Hepatocyte (in vitro differentiated cells): ENCODE results near the gene SCGB2B2. TPM values are rescaled to one million over a fixed set of nuclear protein-coding genes. Genes with fewer than 3 reads are reported as not detected.
"Not testable (repeated sequence)": the region's sequence is repeated elsewhere in the genome, so short reads cannot be mapped to it uniquely, and the experiment has no call there.

Experiments
- DNase-seq: peaks from one replicate; pipeline ENCODE4 v3.0.0-alpha.2; 2016; ENCODE audit warnings: low spot score
- H2AFZ ChIP-seq: fragments of 200-600 bp; sonication (generic); 2 replicates; pipeline ENCODE4 v1.6.0; 2016; ENCODE audit warnings: antibody characterized with exemption, mild to moderate bottlenecking
- H3K27ac ChIP-seq: fragments of 200-600 bp; sonication (generic); 2 replicates; pipeline ENCODE4 v1.5.1; 2016; ENCODE audit warnings: mild to moderate bottlenecking
- H3K27me3 ChIP-seq: fragments of 200-600 bp; sonication (generic); 2 replicates; pipeline ENCODE4 v1.6.1; 2016
- H3K36me3 ChIP-seq: fragments of 200-600 bp; sonication (generic); replicated peaks from 2 replicates; pipeline ENCODE4 v1.5.1; 2016; ENCODE audit warnings: low read depth; ENCODE audit not compliant: insufficient read depth
- H3K4me1 ChIP-seq: fragments of 200-600 bp; sonication (generic); 2 replicates; pipeline ENCODE4 v1.5.1; 2016; ENCODE audit warnings: mild to moderate bottlenecking, moderate library complexity; ENCODE audit not compliant: insufficient read depth
- H3K4me2 ChIP-seq: fragments of 200-600 bp; sonication (generic); 2 replicates; pipeline ENCODE4 v1.6.0; 2016
- H3K4me3 ChIP-seq: fragments of 200-600 bp; sonication (generic); 2 replicates; pipeline ENCODE4 v1.5.1; 2016; ENCODE audit warnings: mild to moderate bottlenecking
- H3K79me2 ChIP-seq: fragments of 200-600 bp; sonication (generic); 2 replicates; pipeline ENCODE4 v1.6.0; 2017; ENCODE audit warnings: mild to moderate bottlenecking
- H3K9me2 ChIP-seq: fragments of 200-600 bp; sonication (generic); replicated peaks from 2 replicates; pipeline ENCODE4 v1.6.0; 2017; ENCODE audit warnings: mild to moderate bottlenecking; ENCODE audit not compliant: insufficient read depth
- H3K9me3 ChIP-seq: fragments of 200-600 bp; sonication (generic); 2 replicates; pipeline ENCODE4 v1.5.1; 2016; ENCODE audit warnings: low read depth, mild to moderate bottlenecking
- H4K20me1 ChIP-seq: fragments of 200-600 bp; sonication (generic); 2 replicates; pipeline ENCODE4 v1.6.0; 2016; ENCODE audit warnings: mild to moderate bottlenecking; ENCODE audit not compliant: insufficient read depth, poor library complexity, severe bottlenecking
- EZH2 ChIP-seq: fragments of 200-600 bp; sonication (generic); IDR thresholded peaks from 2 replicates; pipeline ENCODE4 v1.6.1; 2016; ENCODE audit warnings: antibody characterized with exemption, mild to moderate bottlenecking, borderline replicate concordance
- EZH2phosphoT487 ChIP-seq: fragments of 200-600 bp; sonication (generic); IDR thresholded peaks from one replicate; pipeline ENCODE4 v1.6.1; 2018; ENCODE audit warnings: antibody characterized with exemption, mild to moderate bottlenecking, low read depth, moderate library complexity; ENCODE audit not compliant: unreplicated experiment, severe bottlenecking
- WGBS: methylation state at CpG from one replicate; pipeline ENCODE4 v1.1.6; 2016; ENCODE audit warnings: low lambda C conversion rate; ENCODE audit errors: missing lambda C conversion rate; 5-methylcytosine and 5-hydroxymethylcytosine counted together
- polyA plus RNA-seq: library from polyadenylated mRNA; unstranded; fragments of >200 nt; fragmentation: Nextera tagmentation; extraction: Ambion mirVana; gene quantifications from 2 replicates; pipeline ENCODE4 v1.2.1, GENCODE V29; 2016
- total RNA-seq: library from RNA; depleted of rRNA; stranded (reverse); fragments of >200 nt; gene quantifications from 2 replicates; pipeline ENCODE4 v1.2.3, GENCODE V29; 2014
- TF ChIP-seq, protein P1 (sequence below): fragments of 200-600 bp; sonication (generic); IDR thresholded peaks from 2 replicates; pipeline ENCODE4 v1.5.1; 2016; ENCODE audit warnings: antibody characterized with exemption, mild to moderate bottlenecking; ENCODE audit not compliant: poor library complexity

SCGB2B2 gene
- total and polyA plus RNA-seq, 2 experiments from 2014 or later = 0.13 TPM; not detected in 1

- no peak for DNase-seq
- TF ChIP-seq EZH2phosphoT487 (no peak), EZH2 (no peak)
- TF ChIP-seq, protein P1, sequence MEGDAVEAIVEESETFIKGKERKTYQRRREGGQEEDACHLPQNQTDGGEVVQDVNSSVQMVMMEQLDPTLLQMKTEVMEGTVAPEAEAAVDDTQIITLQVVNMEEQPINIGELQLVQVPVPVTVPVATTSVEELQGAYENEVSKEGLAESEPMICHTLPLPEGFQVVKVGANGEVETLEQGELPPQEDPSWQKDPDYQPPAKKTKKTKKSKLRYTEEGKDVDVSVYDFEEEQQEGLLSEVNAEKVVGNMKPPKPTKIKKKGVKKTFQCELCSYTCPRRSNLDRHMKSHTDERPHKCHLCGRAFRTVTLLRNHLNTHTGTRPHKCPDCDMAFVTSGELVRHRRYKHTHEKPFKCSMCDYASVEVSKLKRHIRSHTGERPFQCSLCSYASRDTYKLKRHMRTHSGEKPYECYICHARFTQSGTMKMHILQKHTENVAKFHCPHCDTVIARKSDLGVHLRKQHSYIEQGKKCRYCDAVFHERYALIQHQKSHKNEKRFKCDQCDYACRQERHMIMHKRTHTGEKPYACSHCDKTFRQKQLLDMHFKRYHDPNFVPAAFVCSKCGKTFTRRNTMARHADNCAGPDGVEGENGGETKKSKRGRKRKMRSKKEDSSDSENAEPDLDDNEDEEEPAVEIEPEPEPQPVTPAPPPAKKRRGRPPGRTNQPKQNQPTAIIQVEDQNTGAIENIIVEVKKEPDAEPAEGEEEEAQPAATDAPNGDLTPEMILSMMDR = no peak
- H3K79me2 ChIP-seq = no peaks in the 10 kb centered on the region
- no peaks in the 10 kb centered on the region for H3K27me3 ChIP-seq
- no peak overlapping the region for H2AFZ ChIP-seq
- H3K36me3 ChIP-seq = no peaks in the 10 kb centered on the region
- no peaks in the 10 kb centered on the region for H3K9me2 ChIP-seq
- H4K20me1 ChIP-seq = no peaks in the 10 kb centered on the region
- no peak overlapping the region for H3K27ac ChIP-seq
- H3K4me3 ChIP-seq = no peak overlapping the region
- WGBS = 85% methylated on average over 9 of the region's 9 CpGs
- no peaks in the 10 kb centered on the region for H3K9me3 ChIP-seq
- H3K4me1 ChIP-seq = no peaks in the 10 kb centered on the region
- H3K4me2 ChIP-seq = peak overlapping the region; percentile 69
These were observed 10.0 kb downstream of the SCGB2B2 start for GRCh38 chr19:34666958-34667265.

GRCh38 chr19:34666200-34666957 lies 10.6 kb downstream of the SCGB2B2 start:
- no peak for DNase-seq
- 97% methylated on average over 24 of the region's 25 CpGs for WGBS
- H3K27me3 ChIP-seq = no peaks in the 10 kb centered on the region
- no peak overlapping the region for H3K4me2 ChIP-seq
- H3K4me1 ChIP-seq = no peaks in the 10 kb centered on the region
- H2AFZ ChIP-seq = no peak overlapping the region
- no peak overlapping the region for H3K4me3 ChIP-seq
- no peaks in the 10 kb centered on the region for H3K9me3 ChIP-seq
- no peaks in the 10 kb centered on the region for H3K9me2 ChIP-seq
- TF ChIP-seq EZH2phosphoT487 (no peak), EZH2 (no peak)
- TF ChIP-seq, protein P1 = no peak
- no peak overlapping the region for H3K27ac ChIP-seq
- H4K20me1 ChIP-seq = no peaks in the 10 kb centered on the region
- H3K36me3 ChIP-seq = no peaks in the 10 kb centered on the region
- H3K79me2 ChIP-seq = no peaks in the 10 kb centered on the region

- H4K20me1 ChIP-seq, H3K79me2 ChIP-seq, H3K4me3 ChIP-seq, H3K27me3 ChIP-seq, H2AFZ ChIP-seq, H3K36me3 ChIP-seq, H3K9me2 ChIP-seq, DNase-seq, H3K4me1 ChIP-seq, H3K9me3 ChIP-seq, H3K4me2 ChIP-seq, H3K27ac ChIP-seq: not testable (repeated sequence)
- WGBS = 89% methylated on average over 4 of the region's 4 CpGs
These were observed 11.7 kb downstream of the SCGB2B2 start for GRCh38 chr19:34665275-34665674.

- Histone ChIP-seq H3K4me1 (no peaks in the 10 kb centered on the region), H3K9me3 (no peaks in the 10 kb centered on the region), H2AFZ (no peak overlapping the region), H3K36me3 (no peaks in the 10 kb centered on the region), H3K9me2 (no peaks in the 10 kb centered on the region), H3K27me3 (no peaks in the 10 kb centered on the region), H3K79me2 (no peaks in the 10 kb centered on the region), H3K4me2 (no peak overlapping the region), H3K27ac (no peak overlapping the region), H4K20me1 (no peaks in the 10 kb centered on the region), H3K4me3 (no peak overlapping the region)
- no peak for DNase-seq
- TF ChIP-seq EZH2 = no peak
- TF ChIP-seq EZH2phosphoT487 = no peak
- TF ChIP-seq, protein P1 = no peak
- 91% methylated on average over 6 of the region's 6 CpGs for WGBS
These were observed 12.1 kb downstream of the SCGB2B2 start for GRCh38 chr19:34664870-34665269.
